Brain microvascular endothelial cell (primary cell): Measurements from ENCODE around the gene GALNT3.

Experiments used
- DNase-seq: peaks from one replicate; pipeline ENCODE4 v3.0.0-alpha.2; 2020
- H3K27ac ChIP-seq: fragments of 250-450 bp; sonication (Bioruptor Pico); 2 replicates; pipeline ENCODE4 v1.5.1; 2020; ENCODE audit warnings: mild to moderate bottlenecking, moderate library complexity
- H3K27me3 ChIP-seq: fragments of 250-450 bp; sonication (Bioruptor Pico); replicated peaks from 2 replicates; pipeline ENCODE4 v1.5.1; 2020; ENCODE audit warnings: mild to moderate bottlenecking
- H3K36me3 ChIP-seq: fragments of 250-450 bp; sonication (Bioruptor Pico); replicated peaks from 2 replicates; pipeline ENCODE4 v1.5.1; 2020; ENCODE audit warnings: mild to moderate bottlenecking
- H3K4me3 ChIP-seq: 2 replicates; pipeline ENCODE4 v1.5.1; 2011; ENCODE audit warnings: low read depth, mild to moderate bottlenecking, control low read depth, low read length, moderate library complexity
- CTCF ChIP-seq: IDR thresholded peaks from 2 replicates; pipeline ENCODE4 v1.5.1; 2011; ENCODE audit warnings: low read depth, mild to moderate bottlenecking, moderate library complexity, low read length, control low read depth, inconsistent platforms; ENCODE audit errors: missing control alignments
- in situ Hi-C: cut with HindIII; loops from 2 replicates; pipeline ENCODE4 v1.10.0; 2017; ENCODE audit warnings: low sequenced_read_pairs, low pct_ligation_motif_present

GALNT3 gene

GRCh38 chr2:165698444-165698884 is 95.6 kb downstream of the GALNT3 start:
- in situ Hi-C loops: no loop called here
- no peaks in the 10 kb centered on the region for H3K36me3 ChIP-seq
- no peak overlapping the region for H3K27ac ChIP-seq
- TF ChIP-seq CTCF: peak; percentile 76
- no peaks in the 10 kb centered on the region for H3K27me3 ChIP-seq
- peak; percentile 62 for DNase-seq
- no peak overlapping the region for H3K4me3 ChIP-seq

- DNase-seq: no peak
- Histone ChIP-seq H3K27me3 (no peaks in the 10 kb centered on the region), H3K36me3 (no peaks in the 10 kb centered on the region), H3K27ac (no peak overlapping the region), H3K4me3 (no peak overlapping the region)
- in situ Hi-C loops: no loop called here
- no peak for TF ChIP-seq CTCF
These were observed 96.2 kb downstream of the GALNT3 start for GRCh38 chr2:165697748-165698443.
